H9 (cell line): ENCODE data around the gene PRR36. TPM values are rescaled to one million over a fixed set of nuclear protein-coding genes. Genes with fewer than 3 reads are reported as not detected.

ENCODE experiments used
- DNase-seq: peaks from one replicate; pipeline ENCODE4 v3.0.0-alpha.2; 2017
- H2AFZ ChIP-seq: one replicate; pipeline ENCODE4 v1.6.1; 2013; ENCODE audit warnings: mild to moderate bottlenecking, low read length, control low read depth, moderate library complexity
- H2AK5ac ChIP-seq: 2 replicates; pipeline ENCODE4 v1.6.1; 2013; ENCODE audit warnings: low read length, control low read depth, mixed read lengths; ENCODE audit not compliant: insufficient read length
- H2BK120ac ChIP-seq: one replicate; pipeline ENCODE4 v1.6.1; 2013; ENCODE audit warnings: low read depth, mild to moderate bottlenecking, low read length, control low read depth, inconsistent platforms; ENCODE audit not compliant: poor library complexity, severe bottlenecking
- H2BK12ac ChIP-seq: 2 replicates; pipeline ENCODE4 v1.6.1; 2013; ENCODE audit warnings: low read length, control low read depth, mixed read lengths, low read depth; ENCODE audit not compliant: insufficient read length
- H2BK15ac ChIP-seq: 2 replicates; pipeline ENCODE4 v1.6.1; 2013; ENCODE audit warnings: low read depth, low read length, control low read depth
- H2BK20ac ChIP-seq: one replicate; pipeline ENCODE4 v1.6.1; 2013; ENCODE audit warnings: low read depth, mild to moderate bottlenecking, low read length, control low read depth, inconsistent platforms; ENCODE audit not compliant: poor library complexity, severe bottlenecking
- H2BK5ac ChIP-seq: 2 replicates; pipeline ENCODE4 v1.6.1; 2013; ENCODE audit warnings: low read length, control low read depth, mixed read lengths; ENCODE audit not compliant: insufficient read length
- H3K14ac ChIP-seq: 2 replicates; pipeline ENCODE4 v1.6.1; 2013; ENCODE audit warnings: low read length, control low read depth; ENCODE audit not compliant: insufficient read depth
- H3K18ac ChIP-seq: 2 replicates; pipeline ENCODE4 v1.6.1; 2013; ENCODE audit warnings: low read depth, mild to moderate bottlenecking, mixed read lengths, low read length, control low read depth; ENCODE audit not compliant: insufficient read length
- H3K23ac ChIP-seq: 2 replicates; pipeline ENCODE4 v1.6.1; 2013; ENCODE audit warnings: low read length, control low read depth, mixed read lengths, low read depth; ENCODE audit not compliant: insufficient read length
- H3K23me2 ChIP-seq: 2 replicates; pipeline ENCODE4 v1.6.1; 2013; ENCODE audit warnings: low read depth, mild to moderate bottlenecking, mixed read lengths, low read length, control low read depth; ENCODE audit not compliant: insufficient read length, poor library complexity, severe bottlenecking
- H3K27ac ChIP-seq: 2 replicates; pipeline ENCODE4 v1.5.1; 2013; ENCODE audit warnings: low read length, control low read depth, mixed read lengths, low read depth; ENCODE audit not compliant: insufficient read length
- H3K27me3 ChIP-seq: 2 replicates; pipeline ENCODE4 v1.6.1; 2013; ENCODE audit warnings: low read length, control low read depth, inconsistent platforms; ENCODE audit not compliant: insufficient read depth
- H3K4ac ChIP-seq: 2 replicates; pipeline ENCODE4 v1.6.1; 2013; ENCODE audit warnings: low read depth, mild to moderate bottlenecking, control low read depth, inconsistent platforms, low read length, moderate library complexity
- H3K4me1 ChIP-seq: 2 replicates; pipeline ENCODE4 v1.6.1; 2013; ENCODE audit warnings: low read length, control low read depth, inconsistent platforms; ENCODE audit not compliant: insufficient read depth
- H3K4me2 ChIP-seq: 2 replicates; pipeline ENCODE4 v1.6.1; 2013; ENCODE audit warnings: low read length, control low read depth, mixed read lengths; ENCODE audit not compliant: insufficient read length, insufficient read depth
- H3K56ac ChIP-seq: 2 replicates; pipeline ENCODE4 v1.6.1; 2013; ENCODE audit warnings: low read depth, mild to moderate bottlenecking, mixed read lengths, low read length, control low read depth; ENCODE audit not compliant: insufficient read length
- H3K79me1 ChIP-seq: 2 replicates; pipeline ENCODE4 v1.6.1; 2013; ENCODE audit warnings: low read depth, mild to moderate bottlenecking, moderate library complexity, low read length, control low read depth, inconsistent platforms; ENCODE audit not compliant: insufficient read depth, poor library complexity, severe bottlenecking
- H3K79me2 ChIP-seq: 2 replicates; pipeline ENCODE4 v1.6.1; 2013; ENCODE audit warnings: low read length, control low read depth, inconsistent platforms; ENCODE audit not compliant: insufficient read depth
- H3K9ac ChIP-seq: 2 replicates; pipeline ENCODE4 v1.6.1; 2013; ENCODE audit warnings: low read length, control low read depth, mixed read lengths; ENCODE audit not compliant: insufficient read length; ENCODE audit errors: extremely low read depth
- H3K9me3 ChIP-seq: one replicate; pipeline ENCODE4 v1.6.1; 2013; ENCODE audit warnings: low read depth, low read length, inconsistent platforms; ENCODE audit not compliant: control insufficient read depth
- H3T11ph ChIP-seq: one replicate; pipeline ENCODE4 v1.6.1; 2013; ENCODE audit warnings: mild to moderate bottlenecking, low read length, control low read depth, inconsistent platforms
- H4K20me1 ChIP-seq: one replicate; pipeline ENCODE4 v1.6.1; 2013; ENCODE audit not compliant: control insufficient read depth, insufficient read length, insufficient read depth
- H4K5ac ChIP-seq: 2 replicates; pipeline ENCODE4 v1.6.1; 2013; ENCODE audit warnings: low read depth, mild to moderate bottlenecking, mixed read lengths, low read length, control low read depth; ENCODE audit not compliant: insufficient read length
- H4K8ac ChIP-seq: replicated peaks from 2 replicates; pipeline ENCODE4 v1.6.1; 2013; ENCODE audit warnings: low read length, control low read depth, mixed read lengths, low read depth; ENCODE audit not compliant: insufficient read length
- H4K91ac ChIP-seq: 2 replicates; pipeline ENCODE4 v1.6.1; 2013; ENCODE audit warnings: low read depth, mild to moderate bottlenecking, moderate library complexity, mixed read lengths, low read length, control low read depth; ENCODE audit not compliant: insufficient read length
- H3K27ac Mint-ChIP-seq, 3 experiments: 2 replicates in 2 of 3; 3 replicates in 1 of 3; pipeline ENCODE4 v1.8.0; 2020 to 2021; ENCODE audit warnings: mixed read lengths in 3 of 3, mild to moderate bottlenecking in 1 of 3, moderate library complexity in 1 of 3
- H3K27me3 Mint-ChIP-seq: 2 replicates; pipeline ENCODE4 v1.8.0; 2021; ENCODE audit warnings: low read depth, mild to moderate bottlenecking, moderate library complexity, mixed read lengths
- H3K36me3 Mint-ChIP-seq, 3 experiments: 2 replicates in 2 of 3; 3 replicates in 1 of 3; pipeline ENCODE4 v1.8.0; 2020 to 2021; ENCODE audit warnings: low read depth in 3 of 3, mixed read lengths in 3 of 3; ENCODE audit not compliant: insufficient read depth in 1 of 3
- H3K4me1 Mint-ChIP-seq, 2 experiments: 2 replicates each; pipeline ENCODE4 v1.8.0; 2020; ENCODE audit warnings: mixed read lengths in 2 of 2
- H3K4me3 Mint-ChIP-seq, 2 experiments: 2 replicates in 1 of 2; 3 replicates in 1 of 2; pipeline ENCODE4 v1.8.0; 2020 to 2021; ENCODE audit warnings: mild to moderate bottlenecking in 2 of 2, mixed read lengths in 2 of 2, moderate library complexity in 1 of 2
- H3K9me3 Mint-ChIP-seq, 2 experiments: 2 replicates in 1 of 2; 3 replicates in 1 of 2; pipeline ENCODE4 v1.8.0; 2020; ENCODE audit warnings: mild to moderate bottlenecking in 2 of 2, mixed read lengths in 2 of 2, moderate library complexity in 1 of 2
- WGBS: extraction: QIAGEN DNeasy Blood & Tissue Kit; methylation state at CpG from one replicate; pipeline ENCODE4 v1.1.7; 2013; ENCODE audit warnings: missing lambda C conversion rate, low lambda C conversion rate, mixed read lengths; ENCODE audit not compliant: insufficient read length; ENCODE audit errors: extremely low coverage; 5-methylcytosine and 5-hydroxymethylcytosine counted together
- total RNA-seq: library from RNA; stranded (reverse); gene quantifications from 2 replicates; pipeline ENCODE4 v1.2.1, GENCODE V29; 2021
- TF ChIP-seq, protein P1 (sequence below): fragments of 200-600 bp; sonication (generic); conservative IDR thresholded peaks from 3 replicates; pipeline ENCODE4 v1.8.0; 2021; ENCODE audit warnings: antibody characterized with exemption, mild to moderate bottlenecking

The PRR36 gene
- total RNA-seq, 1 experiment from 2014 or later, result 20.4 TPM

DNA sequence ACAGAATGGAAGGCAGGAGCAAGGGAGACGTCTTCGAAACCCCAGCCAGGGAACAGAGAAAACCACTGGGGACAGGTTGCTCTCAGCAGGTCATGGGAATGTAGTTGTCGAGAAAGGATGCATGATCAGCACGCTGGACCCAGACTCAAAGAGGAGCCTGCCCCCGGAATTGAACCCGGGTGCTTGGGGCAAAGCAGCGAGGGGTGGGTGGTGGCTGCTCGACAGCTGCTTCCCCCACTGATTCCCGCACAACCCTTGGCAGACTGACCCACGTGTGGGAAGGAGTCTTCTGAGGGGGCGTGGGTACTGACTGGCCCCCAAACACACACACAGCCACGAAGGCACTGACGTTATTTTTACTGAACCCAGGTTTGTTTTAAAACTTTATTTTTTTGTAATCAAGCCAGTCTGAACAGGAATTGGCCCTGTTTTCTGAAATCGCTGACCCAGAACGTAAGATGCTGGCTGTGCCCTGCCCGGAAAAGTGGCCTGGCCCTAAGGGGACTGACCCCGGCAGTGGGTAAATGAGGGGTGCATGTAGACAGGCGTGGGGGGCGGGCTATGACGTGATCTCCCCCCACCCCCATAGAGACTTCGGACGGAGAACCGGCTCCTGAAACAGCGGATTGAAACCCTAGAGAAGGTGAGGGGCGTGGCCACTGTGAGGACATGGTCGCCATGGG, 18.6 kb downstream of the PRR36 start:
- Mint-ChIP-seq H3K4me3 (no peak overlapping the region), H3K4me1 (peaks cover 8 to 34% of the 10 kb centered on the region in 2 experiments), H3K27me3 (peaks cover 46% of the 10 kb centered on the region), H3K36me3 (no peaks in the 10 kb centered on the region), H3K27ac (no peak overlapping the region), H3K9me3 (no peaks in the 10 kb centered on the region)
- no peak overlapping the region for H3K56ac ChIP-seq
- H2BK12ac ChIP-seq, result no peak overlapping the region
- H3K27ac ChIP-seq, result no peak overlapping the region
- H3K23ac ChIP-seq, result no peak overlapping the region
- no peak overlapping the region for H2BK15ac ChIP-seq
- TF ChIP-seq, protein P1, sequence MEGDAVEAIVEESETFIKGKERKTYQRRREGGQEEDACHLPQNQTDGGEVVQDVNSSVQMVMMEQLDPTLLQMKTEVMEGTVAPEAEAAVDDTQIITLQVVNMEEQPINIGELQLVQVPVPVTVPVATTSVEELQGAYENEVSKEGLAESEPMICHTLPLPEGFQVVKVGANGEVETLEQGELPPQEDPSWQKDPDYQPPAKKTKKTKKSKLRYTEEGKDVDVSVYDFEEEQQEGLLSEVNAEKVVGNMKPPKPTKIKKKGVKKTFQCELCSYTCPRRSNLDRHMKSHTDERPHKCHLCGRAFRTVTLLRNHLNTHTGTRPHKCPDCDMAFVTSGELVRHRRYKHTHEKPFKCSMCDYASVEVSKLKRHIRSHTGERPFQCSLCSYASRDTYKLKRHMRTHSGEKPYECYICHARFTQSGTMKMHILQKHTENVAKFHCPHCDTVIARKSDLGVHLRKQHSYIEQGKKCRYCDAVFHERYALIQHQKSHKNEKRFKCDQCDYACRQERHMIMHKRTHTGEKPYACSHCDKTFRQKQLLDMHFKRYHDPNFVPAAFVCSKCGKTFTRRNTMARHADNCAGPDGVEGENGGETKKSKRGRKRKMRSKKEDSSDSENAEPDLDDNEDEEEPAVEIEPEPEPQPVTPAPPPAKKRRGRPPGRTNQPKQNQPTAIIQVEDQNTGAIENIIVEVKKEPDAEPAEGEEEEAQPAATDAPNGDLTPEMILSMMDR, result no peak
- H3T11ph ChIP-seq, result no peak overlapping the region
- no peaks in the 10 kb centered on the region for H3K9me3 ChIP-seq
- no peak overlapping the region for H2BK5ac ChIP-seq
- no peaks in the 10 kb centered on the region for H4K20me1 ChIP-seq
- no peak overlapping the region for H3K9ac ChIP-seq
- no peaks in the 10 kb centered on the region for H3K4me1 ChIP-seq
- H3K79me2 ChIP-seq, result no peaks in the 10 kb centered on the region
- H2AFZ ChIP-seq, result no peak overlapping the region
- H3K4ac ChIP-seq, result no peak overlapping the region
- H2AK5ac ChIP-seq, result no peak overlapping the region
- H3K4me2 ChIP-seq, result no peak overlapping the region
- H3K18ac ChIP-seq, result no peak overlapping the region
- H2BK20ac ChIP-seq, result no peak overlapping the region
- DNase-seq, result no peak
- H4K91ac ChIP-seq, result no peak overlapping the region
- no peaks in the 10 kb centered on the region for H3K79me1 ChIP-seq
- no CpG with 5 or more reads among the region's 26 CpGs for WGBS
- peaks cover 3% of the 10 kb centered on the region for H3K23me2 ChIP-seq
- no peak overlapping the region for H2BK120ac ChIP-seq
- no peak overlapping the region for H4K8ac ChIP-seq
- H4K5ac ChIP-seq, result no peak overlapping the region
- H3K14ac ChIP-seq, result no peak overlapping the region
- no peaks in the 10 kb centered on the region for H3K27me3 ChIP-seq
